NCI-H748 (cell line): ENCODE measurements around the gene OSBPL10.

Source experiments
- DNase-seq: peaks from one replicate; lab custom pipeline; 2025; ENCODE audit not compliant: unreplicated experiment; lab: John Stamatoyannopoulos, UW

Gene OSBPL10

GRCh38 chr3:31752305-31753049, 228.6 kb downstream of the OSBPL10 start:
- DNase-seq: no peak

- DNase-seq: no peak
Observed at GRCh38 chr3:31750341-31750740, 230.7 kb downstream of the OSBPL10 start.

GRCh38 chr3:31748933-31749295, 232.1 kb downstream of the OSBPL10 start:
- DNase-seq: no peak

GRCh38 chr3:31748281-31748932, 232.7 kb downstream of the OSBPL10 start:
- DNase-seq: no peak

- DNase-seq: no peak
Observed at GRCh38 chr3:31747785-31748184, 233.3 kb downstream of the OSBPL10 start.

- no peak for DNase-seq
Observed at GRCh38 chr3:31744913-31745312, 236.1 kb downstream of the OSBPL10 start.

GRCh38 chr3:31743331-31744089, 237.6 kb downstream of the OSBPL10 start:
- DNase-seq: peak; percentile 38

- no peak for DNase-seq
Observed at GRCh38 chr3:31740397-31740796, 240.7 kb downstream of the OSBPL10 start.

DNA sequence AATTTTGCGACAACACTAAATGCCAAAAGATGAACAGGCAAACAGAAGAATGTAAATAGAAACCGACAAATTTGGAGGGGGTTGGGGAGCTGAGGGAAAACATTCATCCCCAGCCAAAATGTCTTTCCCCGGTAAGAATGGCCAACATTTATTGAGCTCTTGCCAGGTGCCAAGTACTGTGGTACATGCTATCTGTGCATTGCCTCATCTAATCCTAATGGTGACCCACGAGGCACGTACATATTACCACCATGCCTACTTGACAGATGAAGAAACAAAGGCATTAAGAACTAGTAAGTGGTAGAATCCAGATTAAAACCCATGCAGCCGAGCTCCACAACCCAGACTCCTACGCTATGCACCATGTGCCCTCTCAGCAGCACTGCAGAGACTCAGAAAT, 242.7 kb downstream of the OSBPL10 start:
- DNase-seq: no peak

DNA sequence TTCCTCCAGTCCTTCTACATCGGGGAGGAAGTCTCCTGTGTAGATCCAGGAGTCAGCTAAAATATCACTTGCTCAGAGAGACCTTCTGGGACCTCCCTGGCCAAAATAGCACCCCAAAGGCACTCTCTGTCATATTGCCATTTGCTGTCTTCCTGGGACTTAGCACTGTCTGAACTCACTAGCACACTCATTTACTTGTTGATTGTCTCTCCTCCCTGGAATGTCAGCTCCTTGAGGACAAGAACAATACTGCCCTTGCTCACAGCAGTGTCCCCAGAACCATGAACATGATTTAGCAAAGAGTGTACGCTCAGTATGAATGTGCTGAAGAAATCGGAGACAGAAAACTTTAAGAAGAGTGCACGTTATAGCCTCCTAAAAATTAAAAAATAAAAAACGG, 245.4 kb downstream of the OSBPL10 start:
- no peak for DNase-seq

GRCh38 chr3:31733234-31733667, 247.8 kb downstream of the OSBPL10 start:
- peak; percentile 60 for DNase-seq

GRCh38 chr3:31732548-31732947, 248.5 kb downstream of the OSBPL10 start:
- peak; percentile 29 for DNase-seq

DNA sequence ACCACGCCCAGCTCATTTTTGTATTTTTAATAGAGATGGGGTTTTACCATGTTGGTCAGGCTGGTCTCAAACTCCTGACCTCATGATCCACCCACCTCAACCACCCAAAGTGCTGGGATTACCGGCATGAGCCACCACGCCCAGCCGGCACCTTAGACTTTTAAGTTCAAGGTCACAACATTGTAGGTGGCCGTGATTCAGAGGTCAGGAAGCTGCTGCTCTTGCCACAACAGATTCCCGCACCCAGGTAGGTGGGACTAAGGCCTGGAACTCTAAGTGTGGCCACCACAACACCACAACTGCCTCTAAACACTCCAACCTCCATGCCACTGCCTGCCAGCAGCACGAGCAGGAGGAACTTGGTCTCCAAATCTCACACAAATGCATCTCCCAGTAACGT, 251.5 kb downstream of the OSBPL10 start:
- DNase-seq: no peak

DNA sequence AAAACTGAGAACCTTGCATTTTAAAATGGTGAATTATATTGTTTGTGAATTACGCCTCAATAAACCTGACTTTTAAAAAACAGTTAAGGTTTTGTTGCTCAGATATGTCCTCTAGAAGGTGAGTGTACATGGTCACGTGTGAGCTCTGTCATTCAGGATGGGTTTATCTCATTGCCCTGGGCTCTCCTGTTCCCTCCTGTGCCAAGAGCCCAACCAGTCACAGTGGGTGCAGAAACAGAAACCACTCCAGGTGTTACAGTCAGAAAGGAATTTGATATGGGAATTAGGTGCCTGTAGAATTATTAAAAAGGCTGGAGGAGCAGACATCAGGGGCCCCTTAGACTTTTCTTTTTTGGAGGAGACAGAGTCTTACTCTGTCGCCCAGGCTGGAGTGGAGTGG, 252.0 kb downstream of the OSBPL10 start:
- DNase-seq: no peak

GRCh38 chr3:31728403-31728802, 252.7 kb downstream of the OSBPL10 start:
- no peak for DNase-seq

DNA sequence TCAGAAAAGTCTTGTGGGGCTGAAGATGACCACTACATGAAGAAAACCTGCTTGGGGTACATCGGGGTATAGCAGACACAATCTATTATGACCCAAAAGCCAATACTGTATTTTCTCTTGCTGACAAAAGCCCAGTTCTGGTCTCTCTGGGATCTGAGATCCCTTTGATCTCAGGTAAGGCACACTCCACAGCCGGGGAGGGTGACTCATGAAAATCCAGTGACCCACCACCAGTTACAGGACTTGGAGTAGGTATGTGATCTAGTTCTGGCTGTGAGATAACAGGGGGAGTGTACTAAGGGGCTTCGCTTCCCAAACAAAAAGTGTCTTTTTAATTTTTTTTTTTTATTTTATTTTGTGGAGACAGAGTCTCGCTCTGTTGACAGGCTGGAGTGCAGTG, 255.1 kb downstream of the OSBPL10 start:
- DNase-seq: no peak

GRCh38 chr3:31725568-31725967, 255.5 kb downstream of the OSBPL10 start:
- DNase-seq: no peak

DNA sequence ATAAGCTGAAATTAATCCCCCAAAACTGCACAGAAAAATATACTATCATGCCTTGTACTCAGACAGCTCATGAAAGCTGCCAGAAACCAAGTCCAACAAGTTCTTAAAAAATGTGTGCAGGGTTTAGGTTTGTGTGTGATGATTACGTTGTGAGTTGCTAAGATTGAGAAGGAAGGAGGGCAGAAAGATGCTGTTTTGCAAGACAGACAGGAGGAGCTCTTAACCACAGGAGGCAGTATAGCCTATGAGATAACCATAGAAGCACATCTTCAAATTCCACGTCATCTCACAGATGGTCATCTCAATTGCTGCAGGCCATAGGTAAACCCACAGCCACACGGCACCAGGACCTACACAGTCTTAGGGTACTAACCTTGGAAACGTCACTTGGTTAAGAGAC, 256.4 kb downstream of the OSBPL10 start:
- DNase-seq: peak; percentile 6

GRCh38 chr3:31724116-31724515, 256.9 kb downstream of the OSBPL10 start:
- DNase-seq: no peak

- DNase-seq: no peak
Observed at GRCh38 chr3:31723701-31724100, 257.4 kb downstream of the OSBPL10 start.

- DNase-seq: no peak
Observed at GRCh38 chr3:31721676-31722075, 259.4 kb downstream of the OSBPL10 start.
